ENCODE results near the gene ERGIC1. TPM values are rescaled to one million over a fixed set of nuclear protein-coding genes. Genes with fewer than 3 reads are reported as not detected.

Gene ERGIC1
- total and polyA plus RNA-seq, 10 of the 15 experiments (the other 5 are each of a cell fraction or from before 2014, with no cell fraction given): 8.8 to 104 (median 76.3) TPM

GRCh38 chr5:172887692-172888091 is 53.6 kb downstream of the ERGIC1 start:
- POLR2A ChIA-PET: interaction anchor here (1.3 kb wide), 1 partner anchor 18 kb away, joined by 4 read pairs; no protein-coding TSS in a partner anchor

More at GRCh38 chr5:172887692-172888091, 53.6 kb downstream of the ERGIC1 start:
- Histone ChIP-seq H3K36me3 (ENCODE audit: control insufficient read depth in 2 of 2, insufficient read depth in 2 of 2, low read length in 1 of 2) (peaks cover 10 to 18% of the 10 kb centered on the region in 2 experiments; a peak in 2 of 4 replicates), H3K4me1 (ENCODE audit: control insufficient read depth, insufficient read depth, low read length) (no peaks in the 10 kb centered on the region), H3K27ac (ENCODE audit: control insufficient read depth, insufficient read depth) (no peak overlapping the region), H4K20me1 (ENCODE audit: control insufficient read depth, insufficient read depth) (no peaks in the 10 kb centered on the region; the same call in 1 of the 2 replicates), H3K4me3 (no peak overlapping the region), H3K9ac (ENCODE audit: control insufficient read depth, insufficient read depth, low read length) (no peak overlapping the region), H2AFZ (ENCODE audit: control insufficient read depth, low read depth, low read length) (no peak overlapping the region), H3K27me3 (replicated peaks in 1 of 2; ENCODE audit: control insufficient read depth in 2 of 2, insufficient read depth in 2 of 2, low read length in 1 of 2) (no peaks in the 10 kb centered on the region), H3K4me2 (ENCODE audit: control insufficient read depth, insufficient read depth) (no peak overlapping the region), H3K79me2 (ENCODE audit: control insufficient read depth, insufficient read depth, low read length) (peaks cover 2% of the 10 kb centered on the region; the same call in 1 of the 2 replicates), H3K9me3 (replicated peaks; ENCODE audit: control insufficient read depth, insufficient read depth, low read length) (no peaks in the 10 kb centered on the region; the same call in 2 of the 3 replicates)
- FAIRE-seq: no peak
- no peak for ATAC-seq
- intact Hi-C loops (cut with micrococcal nuclease; ENCODE audit: unreplicated experiment) (no loop called here), in situ Hi-C loops (cut with MboI) (no loop called here)
- no TSS peak for BruUV-seq (replicated peaks)
- RAD21 ChIA-PET (ENCODE audit: unreplicated experiment): no interaction called here
- WGBS (ENCODE audit: insufficient coverage, insufficient replicate concordance, low lambda C conversion rate, missing lambda C conversion rate): 98% methylated on average over 8 of the region's 8 CpGs
- SMC1A ChIA-PET (ENCODE audit: uncharacterized antibody, unreplicated experiment): no interaction called here
- no peak for TF ChIP-seq NFXL1 (IDR thresholded peaks at IDR 0.05; ENCODE audit: borderline replicate concordance)
- no peak for TF ChIP-seq SRF (IDR thresholded peaks at IDR 0.05; ENCODE audit: low read depth in 2 of 2, low read length in 2 of 2)
- TF ChIP-seq ZNF217 (IDR thresholded peaks at IDR 0.05): no peak
- TF ChIP-seq, protein P1, sequence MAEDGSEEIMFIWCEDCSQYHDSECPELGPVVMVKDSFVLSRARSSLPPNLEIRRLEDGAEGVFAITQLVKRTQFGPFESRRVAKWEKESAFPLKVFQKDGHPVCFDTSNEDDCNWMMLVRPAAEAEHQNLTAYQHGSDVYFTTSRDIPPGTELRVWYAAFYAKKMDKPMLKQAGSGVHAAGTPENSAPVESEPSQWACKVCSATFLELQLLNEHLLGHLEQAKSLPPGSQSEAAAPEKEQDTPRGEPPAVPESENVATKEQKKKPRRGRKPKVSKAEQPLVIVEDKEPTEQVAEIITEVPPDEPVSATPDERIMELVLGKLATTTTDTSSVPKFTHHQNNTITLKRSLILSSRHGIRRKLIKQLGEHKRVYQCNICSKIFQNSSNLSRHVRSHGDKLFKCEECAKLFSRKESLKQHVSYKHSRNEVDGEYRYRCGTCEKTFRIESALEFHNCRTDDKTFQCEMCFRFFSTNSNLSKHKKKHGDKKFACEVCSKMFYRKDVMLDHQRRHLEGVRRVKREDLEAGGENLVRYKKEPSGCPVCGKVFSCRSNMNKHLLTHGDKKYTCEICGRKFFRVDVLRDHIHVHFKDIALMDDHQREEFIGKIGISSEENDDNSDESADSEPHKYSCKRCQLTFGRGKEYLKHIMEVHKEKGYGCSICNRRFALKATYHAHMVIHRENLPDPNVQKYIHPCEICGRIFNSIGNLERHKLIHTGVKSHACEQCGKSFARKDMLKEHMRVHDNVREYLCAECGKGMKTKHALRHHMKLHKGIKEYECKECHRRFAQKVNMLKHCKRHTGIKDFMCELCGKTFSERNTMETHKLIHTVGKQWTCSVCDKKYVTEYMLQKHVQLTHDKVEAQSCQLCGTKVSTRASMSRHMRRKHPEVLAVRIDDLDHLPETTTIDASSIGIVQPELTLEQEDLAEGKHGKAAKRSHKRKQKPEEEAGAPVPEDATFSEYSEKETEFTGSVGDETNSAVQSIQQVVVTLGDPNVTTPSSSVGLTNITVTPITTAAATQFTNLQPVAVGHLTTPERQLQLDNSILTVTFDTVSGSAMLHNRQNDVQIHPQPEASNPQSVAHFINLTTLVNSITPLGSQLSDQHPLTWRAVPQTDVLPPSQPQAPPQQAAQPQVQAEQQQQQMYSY (CRISPR knock-in tag; IDR thresholded peaks at IDR 0.05): no peak
- no peak for TF ChIP-seq TAF1 (IDR thresholded peaks at IDR 0.05; ENCODE audit: borderline replicate concordance, low read depth, low read length)
- TF ChIP-seq NRF1 (conservative IDR thresholded peaks at IDR 0.05; ENCODE audit: low read depth, low read length): no peak
- TF ChIP-seq, protein P2, sequence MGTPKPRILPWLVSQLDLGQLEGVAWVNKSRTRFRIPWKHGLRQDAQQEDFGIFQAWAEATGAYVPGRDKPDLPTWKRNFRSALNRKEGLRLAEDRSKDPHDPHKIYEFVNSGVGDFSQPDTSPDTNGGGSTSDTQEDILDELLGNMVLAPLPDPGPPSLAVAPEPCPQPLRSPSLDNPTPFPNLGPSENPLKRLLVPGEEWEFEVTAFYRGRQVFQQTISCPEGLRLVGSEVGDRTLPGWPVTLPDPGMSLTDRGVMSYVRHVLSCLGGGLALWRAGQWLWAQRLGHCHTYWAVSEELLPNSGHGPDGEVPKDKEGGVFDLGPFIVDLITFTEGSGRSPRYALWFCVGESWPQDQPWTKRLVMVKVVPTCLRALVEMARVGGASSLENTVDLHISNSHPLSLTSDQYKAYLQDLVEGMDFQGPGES (IDR thresholded peaks at IDR 0.05): no peak
- no peak for TF ChIP-seq ZZZ3 (IDR thresholded peaks at IDR 0.05; ENCODE audit: control insufficient read depth, insufficient read length, low read depth)
- no peak for TF ChIP-seq MXI1 (IDR thresholded peaks at IDR 0.05; ENCODE audit: low read depth, low read length)
- no peak for TF ChIP-seq ASH2L (IDR thresholded peaks at IDR 0.05; ENCODE audit: borderline replicate concordance, low read depth)
- no peak for TF ChIP-seq STAT3 (IDR thresholded peaks at IDR 0.05; ENCODE audit: low read depth, low read length)
- no peak for TF ChIP-seq IRF4 (IDR thresholded peaks at IDR 0.05; ENCODE audit: low read depth, low read length)
- TF ChIP-seq MEF2A (IDR thresholded peaks at IDR 0.05; ENCODE audit: insufficient read depth, low read depth, low read length): no peak
- TF ChIP-seq, protein P3, sequence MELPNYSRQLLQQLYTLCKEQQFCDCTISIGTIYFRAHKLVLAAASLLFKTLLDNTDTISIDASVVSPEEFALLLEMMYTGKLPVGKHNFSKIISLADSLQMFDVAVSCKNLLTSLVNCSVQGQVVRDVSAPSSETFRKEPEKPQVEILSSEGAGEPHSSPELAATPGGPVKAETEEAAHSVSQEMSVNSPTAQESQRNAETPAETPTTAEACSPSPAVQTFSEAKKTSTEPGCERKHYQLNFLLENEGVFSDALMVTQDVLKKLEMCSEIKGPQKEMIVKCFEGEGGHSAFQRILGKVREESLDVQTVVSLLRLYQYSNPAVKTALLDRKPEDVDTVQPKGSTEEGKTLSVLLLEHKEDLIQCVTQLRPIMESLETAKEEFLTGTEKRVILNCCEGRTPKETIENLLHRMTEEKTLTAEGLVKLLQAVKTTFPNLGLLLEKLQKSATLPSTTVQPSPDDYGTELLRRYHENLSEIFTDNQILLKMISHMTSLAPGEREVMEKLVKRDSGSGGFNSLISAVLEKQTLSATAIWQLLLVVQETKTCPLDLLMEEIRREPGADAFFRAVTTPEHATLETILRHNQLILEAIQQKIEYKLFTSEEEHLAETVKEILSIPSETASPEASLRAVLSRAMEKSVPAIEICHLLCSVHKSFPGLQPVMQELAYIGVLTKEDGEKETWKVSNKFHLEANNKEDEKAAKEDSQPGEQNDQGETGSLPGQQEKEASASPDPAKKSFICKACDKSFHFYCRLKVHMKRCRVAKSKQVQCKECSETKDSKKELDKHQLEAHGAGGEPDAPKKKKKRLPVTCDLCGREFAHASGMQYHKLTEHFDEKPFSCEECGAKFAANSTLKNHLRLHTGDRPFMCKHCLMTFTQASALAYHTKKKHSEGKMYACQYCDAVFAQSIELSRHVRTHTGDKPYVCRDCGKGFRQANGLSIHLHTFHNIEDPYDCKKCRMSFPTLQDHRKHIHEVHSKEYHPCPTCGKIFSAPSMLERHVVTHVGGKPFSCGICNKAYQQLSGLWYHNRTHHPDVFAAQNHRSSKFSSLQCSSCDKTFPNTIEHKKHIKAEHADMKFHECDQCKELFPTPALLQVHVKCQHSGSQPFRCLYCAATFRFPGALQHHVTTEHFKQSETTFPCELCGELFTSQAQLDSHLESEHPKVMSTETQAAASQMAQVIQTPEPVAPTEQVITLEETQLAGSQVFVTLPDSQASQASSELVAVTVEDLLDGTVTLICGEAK (IDR thresholded peaks at IDR 0.05; ENCODE audit: borderline replicate concordance): no peak
- CTCF ChIA-PET: no interaction called here
- DNase-seq (ENCODE audit: low read depth, low spot score): no peak
